ENCODE measurements around the gene GSTM5.
"Not testable (repeated sequence)": the region's sequence is repeated elsewhere in the genome, so short reads cannot be mapped to it uniquely, and the experiment has no call there.

Gene GSTM5

GRCh38 chr1:109762821-109763645 lies 51.0 kb downstream of the GSTM5 start:
- DNase-seq, result no peak

GRCh38 chr1:109763646-109764415 lies 51.8 kb downstream of the GSTM5 start, which contains the start of gene EPS8L3:
TSS of gene EPS8L3 (minus strand) at chr1:109763923. CDS start at chr1:109761749, 2,174 bp downstream.
- no peak for DNase-seq

- no peak for DNase-seq
Observed at GRCh38 chr1:109764561-109765482, 52.8 kb downstream of the GSTM5 start.

GRCh38 chr1:109765483-109765815 lies 53.4 kb downstream of the GSTM5 start:
- DNase-seq, result no peak

- DNase-seq, result no peak
Observed at GRCh38 chr1:109765896-109766615, 54.0 kb downstream of the GSTM5 start.

GRCh38 chr1:109766991-109767636 lies 55.1 kb downstream of the GSTM5 start:
- not testable (repeated sequence) for DNase-seq

Data from CD4-positive, alpha-beta T cell treated with Interleukin-17A for 4 hours (primary cell).